HepG2 (cell line): ENCODE measurements around the gene PPP4R1.

Experiments used
- EZH2 ChIP-seq: conservative IDR thresholded peaks from 2 replicates; pipeline ENCODE4 v1.6.1; 2012; ENCODE audit warnings: mild to moderate bottlenecking, low read depth, low read length, moderate library complexity
- FOXK2 ChIP-seq: fragments of 450-650 bp; IDR thresholded peaks from 2 replicates; pipeline ENCODE4 v1.6.1; 2016
- NFATC3 ChIP-seq: sonication (generic); formaldehyde crosslinking; IDR thresholded peaks from 2 replicates; pipeline ENCODE4 v1.5.1; 2020; ENCODE audit warnings: mild to moderate bottlenecking, missing genetic modification reagents
- PHF8 ChIP-seq: sonication (generic); formaldehyde crosslinking; IDR thresholded peaks from 2 replicates; pipeline ENCODE4 v1.5.0; 2020; ENCODE audit warnings: missing genetic modification reagents
- TAF1 ChIP-seq: sonication (generic); formaldehyde crosslinking; IDR thresholded peaks from 2 replicates; pipeline ENCODE4 v1.4.0; 2020; ENCODE audit warnings: missing genetic modification reagents
- TBP ChIP-seq: sonication (generic); formaldehyde crosslinking; IDR thresholded peaks from 2 replicates; pipeline ENCODE4 v1.5.0; 2020; ENCODE audit warnings: missing genetic modification reagents
- TCF12 ChIP-seq, 2 experiments: fragments of 450-650 bp in 1 of 2; sonication (generic) in 1 of 2; formaldehyde crosslinking in 1 of 2; IDR thresholded peaks; 2 replicates each; pipeline versions ENCODE4 v1.6.1 to v1.8.0; 2017 to 2022; ENCODE audit warnings: antibody characterized with exemption in 1 of 2, mild to moderate bottlenecking in 1 of 2, missing genetic modification reagents in 1 of 2, moderate library complexity in 1 of 2
- THAP11 ChIP-seq: IDR thresholded peaks from 2 replicates; pipeline ENCODE4 v1.6.1; 2016; ENCODE audit warnings: missing biosample characterization, missing genetic modification reagents
- ZNF747 ChIP-seq: sonication (generic); formaldehyde crosslinking; IDR thresholded peaks from 2 replicates; pipeline ENCODE4 v1.8.1; 2023; ENCODE audit warnings: missing genetic modification reagents, mild to moderate bottlenecking, borderline replicate concordance
- ZSCAN20 ChIP-seq: sonication (generic); formaldehyde crosslinking; IDR thresholded peaks from 2 replicates; pipeline ENCODE4 v1.4.0; 2020; ENCODE audit warnings: missing genetic modification reagents, mild to moderate bottlenecking, borderline replicate concordance
- TF ChIP-seq, protein P1 (sequence below): sonication (generic); formaldehyde crosslinking; IDR thresholded peaks from 2 replicates; pipeline ENCODE4 v1.5.0; 2020; ENCODE audit warnings: mild to moderate bottlenecking, missing genetic modification reagents, moderate library complexity
- TF ChIP-seq, protein P2 (sequence below): sonication (generic); formaldehyde crosslinking; IDR thresholded peaks from 2 replicates; pipeline ENCODE4 v1.4.0; 2020; ENCODE audit warnings: mild to moderate bottlenecking, missing genetic modification reagents
- TF ChIP-seq, protein P3 (sequence below): sonication (generic); formaldehyde crosslinking; IDR thresholded peaks from 2 replicates; pipeline ENCODE4 v1.4.0; 2020; ENCODE audit warnings: missing genetic modification reagents
- TF ChIP-seq, protein P4 (sequence below): sonication (generic); formaldehyde crosslinking; IDR thresholded peaks from 2 replicates; pipeline ENCODE4 v1.4.0; 2020; ENCODE audit warnings: missing genetic modification reagents

GRCh38 chr18:9606039-9606438, 8.3 kb downstream of the PPP4R1 start:
- TF ChIP-seq, protein P1, sequence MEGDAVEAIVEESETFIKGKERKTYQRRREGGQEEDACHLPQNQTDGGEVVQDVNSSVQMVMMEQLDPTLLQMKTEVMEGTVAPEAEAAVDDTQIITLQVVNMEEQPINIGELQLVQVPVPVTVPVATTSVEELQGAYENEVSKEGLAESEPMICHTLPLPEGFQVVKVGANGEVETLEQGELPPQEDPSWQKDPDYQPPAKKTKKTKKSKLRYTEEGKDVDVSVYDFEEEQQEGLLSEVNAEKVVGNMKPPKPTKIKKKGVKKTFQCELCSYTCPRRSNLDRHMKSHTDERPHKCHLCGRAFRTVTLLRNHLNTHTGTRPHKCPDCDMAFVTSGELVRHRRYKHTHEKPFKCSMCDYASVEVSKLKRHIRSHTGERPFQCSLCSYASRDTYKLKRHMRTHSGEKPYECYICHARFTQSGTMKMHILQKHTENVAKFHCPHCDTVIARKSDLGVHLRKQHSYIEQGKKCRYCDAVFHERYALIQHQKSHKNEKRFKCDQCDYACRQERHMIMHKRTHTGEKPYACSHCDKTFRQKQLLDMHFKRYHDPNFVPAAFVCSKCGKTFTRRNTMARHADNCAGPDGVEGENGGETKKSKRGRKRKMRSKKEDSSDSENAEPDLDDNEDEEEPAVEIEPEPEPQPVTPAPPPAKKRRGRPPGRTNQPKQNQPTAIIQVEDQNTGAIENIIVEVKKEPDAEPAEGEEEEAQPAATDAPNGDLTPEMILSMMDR: no peak
- TF ChIP-seq THAP11 (CRISPR knock-in tag) (no peak), NFATC3 (CRISPR knock-in tag) (no peak), TAF1 (no peak), TBP (CRISPR knock-in tag) (no peak), FOXK2 (no peak), TCF12 (IDR thresholded peaks at IDR 0.05) (no peak), TCF12 (CRISPR knock-in tag; IDR thresholded peaks at IDR 0.05) (no peak), PHF8 (CRISPR knock-in tag) (no peak), ZSCAN20 (CRISPR knock-in tag) (no peak), EZH2 (no peak), ZNF747 (CRISPR knock-in tag) (no peak)
- TF ChIP-seq, protein P2, sequence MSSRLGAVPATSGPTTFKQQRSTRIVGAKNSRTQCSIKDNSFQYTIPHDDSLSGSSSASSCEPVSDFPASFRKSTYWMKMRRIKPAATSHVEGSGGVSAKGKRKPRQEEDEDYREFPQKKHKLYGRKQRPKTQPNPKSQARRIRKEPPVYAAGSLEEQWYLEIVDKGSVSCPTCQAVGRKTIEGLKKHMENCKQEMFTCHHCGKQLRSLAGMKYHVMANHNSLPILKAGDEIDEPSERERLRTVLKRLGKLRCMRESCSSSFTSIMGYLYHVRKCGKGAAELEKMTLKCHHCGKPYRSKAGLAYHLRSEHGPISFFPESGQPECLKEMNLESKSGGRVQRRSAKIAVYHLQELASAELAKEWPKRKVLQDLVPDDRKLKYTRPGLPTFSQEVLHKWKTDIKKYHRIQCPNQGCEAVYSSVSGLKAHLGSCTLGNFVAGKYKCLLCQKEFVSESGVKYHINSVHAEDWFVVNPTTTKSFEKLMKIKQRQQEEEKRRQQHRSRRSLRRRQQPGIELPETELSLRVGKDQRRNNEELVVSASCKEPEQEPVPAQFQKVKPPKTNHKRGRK (CRISPR knock-in tag): no peak
- TF ChIP-seq, protein P3, sequence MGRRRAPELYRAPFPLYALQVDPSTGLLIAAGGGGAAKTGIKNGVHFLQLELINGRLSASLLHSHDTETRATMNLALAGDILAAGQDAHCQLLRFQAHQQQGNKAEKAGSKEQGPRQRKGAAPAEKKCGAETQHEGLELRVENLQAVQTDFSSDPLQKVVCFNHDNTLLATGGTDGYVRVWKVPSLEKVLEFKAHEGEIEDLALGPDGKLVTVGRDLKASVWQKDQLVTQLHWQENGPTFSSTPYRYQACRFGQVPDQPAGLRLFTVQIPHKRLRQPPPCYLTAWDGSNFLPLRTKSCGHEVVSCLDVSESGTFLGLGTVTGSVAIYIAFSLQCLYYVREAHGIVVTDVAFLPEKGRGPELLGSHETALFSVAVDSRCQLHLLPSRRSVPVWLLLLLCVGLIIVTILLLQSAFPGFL (CRISPR knock-in tag): no peak
- TF ChIP-seq, protein P4, sequence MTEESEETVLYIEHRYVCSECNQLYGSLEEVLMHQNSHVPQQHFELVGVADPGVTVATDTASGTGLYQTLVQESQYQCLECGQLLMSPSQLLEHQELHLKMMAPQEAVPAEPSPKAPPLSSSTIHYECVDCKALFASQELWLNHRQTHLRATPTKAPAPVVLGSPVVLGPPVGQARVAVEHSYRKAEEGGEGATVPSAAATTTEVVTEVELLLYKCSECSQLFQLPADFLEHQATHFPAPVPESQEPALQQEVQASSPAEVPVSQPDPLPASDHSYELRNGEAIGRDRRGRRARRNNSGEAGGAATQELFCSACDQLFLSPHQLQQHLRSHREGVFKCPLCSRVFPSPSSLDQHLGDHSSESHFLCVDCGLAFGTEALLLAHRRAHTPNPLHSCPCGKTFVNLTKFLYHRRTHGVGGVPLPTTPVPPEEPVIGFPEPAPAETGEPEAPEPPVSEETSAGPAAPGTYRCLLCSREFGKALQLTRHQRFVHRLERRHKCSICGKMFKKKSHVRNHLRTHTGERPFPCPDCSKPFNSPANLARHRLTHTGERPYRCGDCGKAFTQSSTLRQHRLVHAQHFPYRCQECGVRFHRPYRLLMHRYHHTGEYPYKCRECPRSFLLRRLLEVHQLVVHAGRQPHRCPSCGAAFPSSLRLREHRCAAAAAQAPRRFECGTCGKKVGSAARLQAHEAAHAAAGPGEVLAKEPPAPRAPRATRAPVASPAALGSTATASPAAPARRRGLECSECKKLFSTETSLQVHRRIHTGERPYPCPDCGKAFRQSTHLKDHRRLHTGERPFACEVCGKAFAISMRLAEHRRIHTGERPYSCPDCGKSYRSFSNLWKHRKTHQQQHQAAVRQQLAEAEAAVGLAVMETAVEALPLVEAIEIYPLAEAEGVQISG (CRISPR knock-in tag): no peak
